Endothelial cell of umbilical vein (primary cell): ENCODE data around the gene KPNA1. TPM values are rescaled to one million over a fixed set of nuclear protein-coding genes. Genes with fewer than 3 reads are reported as not detected.

ENCODE experiments used
- BruUV-seq: library from RNA; stranded (reverse); fragments of 400-500 nt; replicated peaks from 2 replicates; lab custom pipeline; 2021; lab: Mats Ljungman, UMichigan
- CTCF ChIA-PET: fragments of 300-600, 350-600 bp; sonication (Branson Sonifier 250); formaldehyde crosslinking; loops from one replicate; lab custom pipeline; 2021; ENCODE audit warnings: antibody characterized with exemption, inconsistent platforms; lab: Charles Lee
- POLR2A ChIA-PET: fragments of 300-600, 350-600 bp; sonication (Branson Sonifier 250); formaldehyde crosslinking; loops from one replicate; lab custom pipeline; 2021; ENCODE audit warnings: antibody characterized with exemption, inconsistent platforms; lab: Charles Lee
- DNase-seq: peaks from one replicate; pipeline ENCODE4 v3.0.0-alpha.2; 2011; ENCODE audit warnings: low read depth, low spot score
- FAIRE-seq: peaks from 2 replicates; lab custom pipeline; 2011; peaks lifted over from hg19 to GRCh38; lab: Jason Lieb, UNC
- H2AFZ ChIP-seq: 2 replicates; pipeline ENCODE4 v1.6.0; 2012; ENCODE audit warnings: low read depth, low read length, control low read depth, inconsistent platforms
- H3K27ac ChIP-seq: 2 replicates; pipeline ENCODE4 v1.5.1; 2011; ENCODE audit warnings: low read depth, mild to moderate bottlenecking, control low read depth, low read length, moderate library complexity; ENCODE audit not compliant: insufficient read depth
- H3K27me3 ChIP-seq, 2 experiments: 2 replicates each; pipeline versions ENCODE4 v1.6.0 to v1.6.1; 2011; ENCODE audit warnings: low read length in 2 of 2, mixed read lengths in 1 of 2; ENCODE audit not compliant: control insufficient read depth in 2 of 2, insufficient read depth in 2 of 2
- H3K36me3 ChIP-seq, 2 experiments: 2 replicates in 1 of 2; 3 replicates in 1 of 2; pipeline ENCODE4 v1.5.1; 2011; ENCODE audit warnings: low read length in 2 of 2, mild to moderate bottlenecking in 1 of 2, moderate library complexity in 1 of 2; ENCODE audit not compliant: control insufficient read depth in 2 of 2, insufficient read depth in 2 of 2; ENCODE audit errors: extremely low read depth in 1 of 2
- H3K4me1 ChIP-seq: 3 replicates; pipeline ENCODE4 v1.5.1; 2011; ENCODE audit warnings: mild to moderate bottlenecking, low read length; ENCODE audit not compliant: control insufficient read depth, insufficient read depth; ENCODE audit errors: extremely low read depth
- H3K4me2 ChIP-seq: 2 replicates; pipeline ENCODE4 v1.6.1; 2011; ENCODE audit warnings: low read length, control low read depth, mixed read lengths; ENCODE audit not compliant: insufficient read depth
- H3K4me3 ChIP-seq, 3 experiments: fragments of 200-600 bp in 1 of 3; sonication (generic), shearing (Covaris generic) in 1 of 3; replicated peaks in 1 of 3; 2 replicates each; pipeline ENCODE4 v1.5.1; 2011 to 2016; ENCODE audit warnings: control low read depth in 3 of 3, low read length in 3 of 3, mild to moderate bottlenecking in 2 of 3, inconsistent platforms in 1 of 3, low read depth in 1 of 3, moderate library complexity in 1 of 3; ENCODE audit not compliant: insufficient read depth in 1 of 3
- H3K79me2 ChIP-seq: 2 replicates; pipeline ENCODE4 v1.6.0; 2012; ENCODE audit warnings: low read length, inconsistent platforms; ENCODE audit not compliant: control insufficient read depth, insufficient read depth
- H3K9ac ChIP-seq: replicated peaks from 2 replicates; pipeline ENCODE3; 2011; ENCODE audit warnings: low read length, control low read depth; ENCODE audit not compliant: insufficient read depth; ENCODE audit errors: extremely low read depth
- H3K9me1 ChIP-seq: replicated peaks from 3 replicates; pipeline ENCODE4 v1.6.0; 2011; ENCODE audit warnings: mild to moderate bottlenecking, low read length; ENCODE audit not compliant: control insufficient read depth, insufficient read depth; ENCODE audit errors: extremely low read depth
- H3K9me3 ChIP-seq: replicated peaks from 2 replicates; pipeline ENCODE4 v1.5.1; 2012; ENCODE audit warnings: low read length, inconsistent platforms; ENCODE audit not compliant: control insufficient read depth, insufficient read depth
- H4K20me1 ChIP-seq: replicated peaks from 2 replicates; pipeline ENCODE3; 2011; ENCODE audit warnings: mild to moderate bottlenecking, low read length; ENCODE audit not compliant: control insufficient read depth, insufficient read depth; ENCODE audit errors: extremely low read depth
- FOS ChIP-seq: IDR thresholded peaks from 2 replicates; pipeline ENCODE4 v1.6.1; 2011; ENCODE audit warnings: mild to moderate bottlenecking, low read length, moderate library complexity, borderline replicate concordance; ENCODE audit not compliant: insufficient read depth
- GATA2 ChIP-seq: IDR thresholded peaks from 2 replicates; pipeline ENCODE4 v1.7.0; 2011; ENCODE audit warnings: low read depth, mild to moderate bottlenecking, moderate library complexity, mixed read lengths, low read length; ENCODE audit not compliant: insufficient read length, insufficient read depth
- JUN ChIP-seq: IDR thresholded peaks from 2 replicates; pipeline ENCODE4 v1.6.1; 2011; ENCODE audit warnings: borderline replicate concordance, low read depth; ENCODE audit not compliant: insufficient read length, insufficient read depth
- POLR2A ChIP-seq: IDR thresholded peaks from 2 replicates; pipeline ENCODE4 v1.6.1; 2012; ENCODE audit warnings: low read depth, mild to moderate bottlenecking, control low read depth, low read length
- dilution Hi-C: fragments of 300-500 bp; cut with MboI; formaldehyde crosslinking; loops from one replicate; pipeline ENCODE4 v1.15.0; 2019; ENCODE audit warnings: low sequenced_read_pairs; ENCODE audit not compliant: extremely low pct_ligation_motif_present
- intact Hi-C: fragments of 100-400 bp; cut with micrococcal nuclease; formaldehyde crosslinking; loops from one replicate; pipeline ENCODE4 v1.10.0; 2022
- polyA plus RNA-seq, 4 experiments: library from polyadenylated mRNA; depleted of rRNA in 3 of 4; stranded (reverse) in 3 of 4; unstranded in 1 of 4; fragments of >200 nt; gene quantifications; 2 replicates each; pipeline versions ENCODE4 v1.2.1 to v1.2.3, GENCODE V29; 2011 to 2012; ENCODE audit warnings: missing spikeins in 1 of 4
- total RNA-seq: library from RNA; stranded (reverse); gene quantifications from 2 replicates; pipeline ENCODE4 v1.2.3, GENCODE V29; 2021
- TF ChIP-seq, protein P1 (sequence below), 2 donors: IDR thresholded peaks; 1 replicate in 1 of 2; 2 replicates in 1 of 2; pipeline ENCODE4 v1.5.1; 2011; ENCODE audit warnings: low read length in 2 of 2, mild to moderate bottlenecking in 2 of 2, moderate library complexity in 2 of 2, control low read depth in 1 of 2, inconsistent platforms in 1 of 2, low read depth in 1 of 2; ENCODE audit not compliant: insufficient read depth in 1 of 2; ENCODE audit errors: extremely low read depth in 1 of 2

The KPNA1 gene
- total and polyA plus RNA-seq, 2 donors (not counting 3 experiments of a cell fraction or from before 2014, with no cell fraction given), result 24.4 to 110 TPM

DNA sequence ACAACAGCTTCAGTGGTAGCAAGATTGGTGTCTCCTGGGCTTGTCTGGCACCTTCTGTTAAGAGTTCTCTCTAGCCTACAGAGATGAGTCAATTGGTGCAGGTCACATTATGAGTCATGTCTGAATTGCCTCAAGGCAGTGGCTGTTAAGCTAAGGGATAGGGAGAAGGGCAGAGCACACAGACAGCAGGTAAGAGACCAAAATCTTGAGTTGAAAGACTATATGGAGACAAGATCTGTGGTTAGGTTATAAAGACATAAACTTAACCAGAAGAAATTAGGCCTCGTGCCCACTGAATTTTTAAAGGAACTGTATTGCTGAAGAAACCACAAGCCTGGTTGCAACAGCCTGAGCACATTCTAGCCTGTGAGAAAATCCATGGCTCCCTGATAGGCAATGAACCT lies 19.2 kb upstream of the KPNA1 start:
- peaks cover 4 to 5% of the 10 kb centered on the region in 2 experiments for H3K36me3 ChIP-seq
- CTCF ChIA-PET, result interaction anchor here (1.0 to 1.4 kb wide), 2 partner anchors 9 to 15 kb away, joined by 6 read pairs; no protein-coding TSS in a partner anchor
- H3K27me3 ChIP-seq, result no peaks in the 10 kb centered on the region
- no peak overlapping the region for H3K4me3 ChIP-seq
- no peaks in the 10 kb centered on the region for H3K9me3 ChIP-seq
- H3K9ac ChIP-seq, result no peak overlapping the region
- H3K79me2 ChIP-seq, result no peaks in the 10 kb centered on the region
- H3K27ac ChIP-seq, result no peak overlapping the region
- FAIRE-seq (no peak), DNase-seq (no peak)
- TF ChIP-seq, protein P1, sequence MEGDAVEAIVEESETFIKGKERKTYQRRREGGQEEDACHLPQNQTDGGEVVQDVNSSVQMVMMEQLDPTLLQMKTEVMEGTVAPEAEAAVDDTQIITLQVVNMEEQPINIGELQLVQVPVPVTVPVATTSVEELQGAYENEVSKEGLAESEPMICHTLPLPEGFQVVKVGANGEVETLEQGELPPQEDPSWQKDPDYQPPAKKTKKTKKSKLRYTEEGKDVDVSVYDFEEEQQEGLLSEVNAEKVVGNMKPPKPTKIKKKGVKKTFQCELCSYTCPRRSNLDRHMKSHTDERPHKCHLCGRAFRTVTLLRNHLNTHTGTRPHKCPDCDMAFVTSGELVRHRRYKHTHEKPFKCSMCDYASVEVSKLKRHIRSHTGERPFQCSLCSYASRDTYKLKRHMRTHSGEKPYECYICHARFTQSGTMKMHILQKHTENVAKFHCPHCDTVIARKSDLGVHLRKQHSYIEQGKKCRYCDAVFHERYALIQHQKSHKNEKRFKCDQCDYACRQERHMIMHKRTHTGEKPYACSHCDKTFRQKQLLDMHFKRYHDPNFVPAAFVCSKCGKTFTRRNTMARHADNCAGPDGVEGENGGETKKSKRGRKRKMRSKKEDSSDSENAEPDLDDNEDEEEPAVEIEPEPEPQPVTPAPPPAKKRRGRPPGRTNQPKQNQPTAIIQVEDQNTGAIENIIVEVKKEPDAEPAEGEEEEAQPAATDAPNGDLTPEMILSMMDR (IDR thresholded peaks at IDR 0.05; ENCODE audit: extremely low read depth in 1 of 2, insufficient read depth in 1 of 2, low read depth in 1 of 2, low read length in 2 of 2), result no peak
- TF ChIP-seq JUN (no peak), FOS (peak; percentile 69), POLR2A (no peak)
- H3K4me2 ChIP-seq, result no peak overlapping the region
- no peaks in the 10 kb centered on the region for H4K20me1 ChIP-seq
- POLR2A ChIA-PET, result no interaction called here
- dilution Hi-C loops, result no loop called here
- H3K9me1 ChIP-seq, result no peaks in the 10 kb centered on the region
- H3K4me1 ChIP-seq, result no peaks in the 10 kb centered on the region
- no peak overlapping the region for H2AFZ ChIP-seq
- no TSS peak for BruUV-seq
- intact Hi-C loops, result no loop called here

DNA sequence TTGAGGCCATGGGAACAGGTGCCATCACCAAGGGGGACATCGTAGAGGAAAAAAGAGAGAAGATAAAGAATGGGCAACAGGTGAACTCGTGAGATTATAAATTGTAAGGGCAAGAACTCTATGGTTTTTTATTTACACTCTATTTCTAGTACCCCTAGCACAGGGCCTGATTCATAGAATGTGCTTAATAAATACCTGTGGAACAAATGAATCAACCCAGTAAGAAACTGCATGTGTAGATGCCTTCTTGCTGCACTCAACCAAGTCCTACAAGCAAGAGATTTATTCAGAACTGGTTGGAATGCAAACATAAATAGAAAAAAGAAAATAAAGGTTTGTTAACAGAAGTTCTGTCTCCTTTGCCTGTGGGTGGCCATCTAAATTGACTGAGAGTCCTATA lies 18.7 kb upstream of the KPNA1 start:
- CTCF ChIA-PET, result interaction anchor here (1.0 kb wide), 1 partner anchor 9 kb away, joined by 6 read pairs; no protein-coding TSS in a partner anchor
- intact Hi-C loops, result no loop called here
- BruUV-seq, result no TSS peak

More for the DNA sequence above, 18.7 kb upstream of the KPNA1 start:
- no peaks in the 10 kb centered on the region for H3K4me1 ChIP-seq
- no peaks in the 10 kb centered on the region for H3K9me3 ChIP-seq
- H3K4me3 ChIP-seq, result no peak overlapping the region
- H3K79me2 ChIP-seq, result no peaks in the 10 kb centered on the region
- no peaks in the 10 kb centered on the region for H3K9me1 ChIP-seq
- H4K20me1 ChIP-seq, result no peaks in the 10 kb centered on the region
- H3K27ac ChIP-seq, result no peak overlapping the region
- dilution Hi-C loops, result no loop called here
- no peak overlapping the region for H2AFZ ChIP-seq
- H3K4me2 ChIP-seq, result no peak overlapping the region
- no peak for FAIRE-seq
- POLR2A ChIA-PET, result no interaction called here
- TF ChIP-seq GATA2, result no peak
- no peak overlapping the region for H3K9ac ChIP-seq
- no peak for DNase-seq
- peaks cover 4 to 5% of the 10 kb centered on the region in 2 experiments for H3K36me3 ChIP-seq
- H3K27me3 ChIP-seq, result no peaks in the 10 kb centered on the region
